SHP77 treated with DMSO at 0.1 percent for 48 hours (cell line): ENCODE results near the gene TFCP2L1.

Source experiments
- DNase-seq: peaks from one replicate; lab custom pipeline; 2025; lab: John Stamatoyannopoulos, UW

Gene TFCP2L1

DNA sequence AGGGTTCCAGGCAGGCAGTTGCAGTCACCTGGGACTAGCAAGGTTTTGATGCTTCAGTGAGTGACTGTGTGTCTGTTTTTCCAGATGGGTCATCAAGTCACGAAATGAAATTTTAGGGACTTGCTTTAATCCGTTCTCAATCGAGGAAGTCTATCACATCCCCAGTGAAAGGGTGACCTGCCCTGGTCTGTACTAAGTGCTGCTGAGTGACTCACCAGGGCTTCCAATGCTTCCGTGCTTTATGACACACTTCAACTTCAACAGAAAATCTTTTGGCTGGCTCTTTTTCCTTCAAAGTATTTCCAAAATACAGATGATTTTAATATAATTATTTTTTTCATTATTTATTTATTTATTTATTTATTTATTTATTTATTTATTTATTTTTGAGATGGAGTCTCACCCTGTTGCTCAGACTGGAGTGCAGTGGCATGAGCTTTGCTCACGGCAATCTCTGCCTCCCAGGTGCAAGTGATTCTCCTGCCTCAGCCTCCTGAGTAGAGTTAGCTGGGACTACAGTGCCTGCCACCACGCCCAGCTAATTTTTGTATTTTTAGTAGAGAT lies 18.4 kb downstream of the TFCP2L1 start:
- DNase-seq: no peak

DNA sequence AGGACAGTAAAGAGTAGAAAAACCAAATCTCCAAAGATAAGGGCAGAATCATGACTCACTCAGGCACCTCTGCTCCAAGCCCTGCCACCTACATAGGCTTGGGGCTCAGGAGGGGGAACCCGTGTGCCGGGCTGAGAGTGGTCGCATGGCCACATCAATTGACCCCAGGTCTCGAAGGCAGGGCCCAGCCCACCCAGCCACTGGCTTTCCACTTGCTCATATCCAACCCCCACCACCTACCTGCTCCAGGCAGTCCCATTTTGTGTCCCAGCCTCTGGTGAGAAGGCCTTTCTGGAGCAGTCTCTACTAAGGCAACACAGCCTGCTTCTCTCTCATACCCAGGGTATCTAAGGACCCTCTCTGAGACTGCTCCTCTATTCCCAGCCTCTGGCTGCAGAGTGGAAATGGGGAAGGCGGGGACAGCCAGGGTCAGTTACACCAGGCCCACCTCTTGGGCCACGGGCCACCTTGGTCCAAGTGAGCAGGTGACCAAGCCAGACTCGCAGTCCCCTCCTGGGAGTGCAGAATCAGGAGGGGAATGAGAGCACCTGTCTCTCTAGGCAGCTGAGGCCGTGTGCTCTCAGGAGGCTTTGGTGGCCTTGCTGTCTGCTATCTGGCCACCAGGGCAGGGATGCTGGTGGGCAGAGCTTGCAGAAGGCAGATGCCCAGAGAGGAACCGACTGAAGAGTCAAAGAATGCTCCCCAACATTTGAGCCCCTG lies 20.8 kb downstream of the TFCP2L1 start:
- DNase-seq: no peak

DNA sequence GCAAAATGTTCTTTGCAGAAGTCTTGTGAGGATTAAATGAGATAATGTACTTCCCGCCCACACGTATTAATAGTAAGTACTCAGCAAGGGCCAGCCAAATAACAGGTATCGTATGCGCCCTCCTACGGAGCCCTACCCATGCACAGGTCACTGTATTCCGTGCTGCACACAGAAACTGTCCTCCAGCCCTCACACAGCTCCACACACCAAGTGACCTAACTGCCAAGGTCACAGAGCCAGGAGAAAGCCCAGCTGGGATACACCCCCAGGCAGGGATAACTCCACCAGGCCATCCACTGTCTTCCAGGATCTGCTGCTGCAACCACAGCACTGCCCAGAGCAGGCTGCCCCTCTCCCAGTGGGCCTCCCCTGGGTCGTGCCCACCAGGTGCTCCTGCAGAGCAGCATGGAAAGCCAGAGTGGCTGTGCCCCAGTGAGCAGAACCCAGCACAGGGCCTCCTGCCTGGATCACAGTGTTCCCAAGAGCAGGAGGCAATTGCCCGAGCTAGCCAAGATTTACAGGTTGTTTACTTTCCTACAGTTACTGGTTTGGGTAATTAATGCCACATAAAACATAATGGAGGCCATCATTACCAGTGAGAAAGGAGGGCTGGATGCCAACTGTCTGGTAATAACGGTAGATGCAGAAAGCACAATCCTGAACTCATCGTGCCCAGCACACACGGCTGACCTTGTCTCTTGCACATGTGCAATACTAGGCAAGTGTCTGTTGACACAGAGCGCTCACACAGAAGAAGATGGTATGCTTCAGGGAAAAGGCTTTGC lies 24.4 kb downstream of the TFCP2L1 start:
- DNase-seq: no peak

DNA sequence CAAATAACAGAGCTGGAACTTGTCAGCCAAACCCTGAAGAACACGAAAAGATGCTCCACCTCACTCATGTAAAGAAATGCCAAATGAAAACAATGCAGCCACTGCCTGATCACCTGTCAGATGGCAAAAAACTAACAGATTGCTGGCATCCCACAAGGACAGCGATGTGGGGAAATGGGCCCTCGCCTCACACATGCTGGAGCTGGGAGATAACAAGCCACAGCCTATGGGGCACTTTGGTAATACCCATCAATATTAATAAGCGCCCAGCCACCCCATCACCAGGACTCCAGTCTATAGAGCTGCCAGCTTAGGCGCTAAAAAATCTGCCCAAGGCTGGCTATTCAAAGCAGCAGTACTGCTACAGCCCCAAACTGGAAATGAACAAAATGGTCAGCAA lies 27.0 kb downstream of the TFCP2L1 start:
- DNase-seq: no peak

DNA sequence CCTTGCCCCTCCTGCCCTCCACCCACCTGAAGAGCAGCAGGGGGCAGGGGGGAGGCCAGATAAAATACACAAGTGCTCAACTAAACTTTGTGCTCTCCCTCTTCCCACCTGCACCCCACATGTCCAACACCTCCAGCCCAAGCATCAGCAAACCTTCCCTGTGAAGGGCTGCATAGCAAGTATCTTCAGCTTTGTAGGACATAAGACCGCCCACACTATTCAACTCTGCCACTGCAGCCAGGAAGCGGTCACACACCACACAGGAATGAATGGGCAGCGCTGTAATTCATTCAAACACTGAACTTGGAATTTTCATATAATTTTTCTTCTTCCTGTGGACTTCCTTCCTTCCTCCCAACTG lies 27.5 kb downstream of the TFCP2L1 start:
- no peak for DNase-seq

DNA sequence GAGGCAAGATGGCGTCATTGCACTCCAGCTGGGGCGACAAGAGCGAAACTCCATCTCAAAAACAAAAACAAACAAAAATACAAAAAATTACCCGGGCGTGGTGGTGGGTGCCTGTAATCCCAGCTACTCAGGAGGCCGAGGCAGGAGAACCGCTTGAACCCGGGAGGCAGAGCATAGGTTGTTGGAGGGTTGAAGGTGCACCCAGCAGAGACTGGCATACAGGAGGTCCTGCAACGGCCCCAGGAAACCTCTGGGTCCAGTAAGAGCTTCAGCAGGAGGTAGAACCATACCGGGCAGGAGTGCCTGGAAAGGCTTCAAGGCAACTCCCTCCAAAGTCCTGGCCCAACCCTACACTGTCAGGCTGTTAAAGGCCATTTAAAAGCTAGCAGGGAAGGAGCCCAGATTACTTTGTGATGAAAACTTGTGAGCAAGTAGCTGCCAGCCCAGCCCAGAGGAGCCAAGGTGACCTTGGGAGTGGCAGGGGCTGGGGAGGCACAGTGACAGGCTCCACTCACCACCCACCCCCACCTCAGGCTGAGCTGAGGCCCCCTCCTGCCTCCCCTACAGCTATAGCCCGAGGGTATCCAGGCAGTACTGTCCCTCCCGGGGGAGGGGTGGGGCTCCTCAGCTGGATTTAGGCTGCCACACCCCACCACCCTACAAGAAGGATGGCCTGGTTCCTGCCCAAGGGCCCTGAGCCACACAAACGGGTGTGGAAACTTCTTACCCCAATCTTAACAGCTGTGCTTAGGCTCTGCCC lies 28.1 kb downstream of the TFCP2L1 start:
- DNase-seq: no peak

DNA sequence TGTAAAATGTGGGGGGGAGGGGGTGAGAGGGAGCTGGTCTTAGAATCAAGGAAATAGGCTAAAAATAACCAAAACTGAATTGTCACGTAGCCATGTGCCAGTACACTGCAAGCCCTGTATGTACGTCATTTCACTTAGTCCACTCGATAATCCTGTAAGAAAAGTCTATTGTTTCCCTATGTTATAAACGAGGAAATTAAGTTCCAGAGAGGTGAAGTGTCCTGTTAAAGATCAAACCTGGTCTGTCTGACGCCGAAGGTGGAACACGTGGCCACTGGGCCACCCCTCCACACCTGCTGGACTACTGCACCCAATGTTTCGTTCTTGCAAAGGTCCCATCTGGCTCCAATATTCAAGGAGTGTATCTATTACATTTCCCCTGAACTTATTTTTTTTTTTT lies 29.6 kb downstream of the TFCP2L1 start:
- no peak for DNase-seq

DNA sequence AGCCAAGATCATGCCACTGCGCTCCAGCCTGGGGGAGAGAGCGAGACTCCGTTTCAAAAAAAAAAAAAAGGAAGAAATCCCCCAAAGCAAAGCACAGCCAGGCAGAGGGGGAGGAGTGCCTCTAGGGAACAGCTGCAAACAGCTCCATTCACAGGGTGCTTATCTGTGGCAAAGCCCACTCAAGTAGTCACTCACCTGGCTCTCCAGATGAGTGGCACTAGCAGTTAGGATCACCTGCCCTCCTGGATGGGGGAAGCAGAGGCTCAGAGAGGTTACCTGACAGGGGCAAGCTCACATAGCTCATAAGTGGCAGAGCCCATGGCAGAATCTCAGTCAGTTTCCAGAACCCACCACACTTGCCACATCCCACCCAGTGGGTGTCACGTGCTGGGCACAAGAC lies 30.3 kb downstream of the TFCP2L1 start:
- no peak for DNase-seq

DNA sequence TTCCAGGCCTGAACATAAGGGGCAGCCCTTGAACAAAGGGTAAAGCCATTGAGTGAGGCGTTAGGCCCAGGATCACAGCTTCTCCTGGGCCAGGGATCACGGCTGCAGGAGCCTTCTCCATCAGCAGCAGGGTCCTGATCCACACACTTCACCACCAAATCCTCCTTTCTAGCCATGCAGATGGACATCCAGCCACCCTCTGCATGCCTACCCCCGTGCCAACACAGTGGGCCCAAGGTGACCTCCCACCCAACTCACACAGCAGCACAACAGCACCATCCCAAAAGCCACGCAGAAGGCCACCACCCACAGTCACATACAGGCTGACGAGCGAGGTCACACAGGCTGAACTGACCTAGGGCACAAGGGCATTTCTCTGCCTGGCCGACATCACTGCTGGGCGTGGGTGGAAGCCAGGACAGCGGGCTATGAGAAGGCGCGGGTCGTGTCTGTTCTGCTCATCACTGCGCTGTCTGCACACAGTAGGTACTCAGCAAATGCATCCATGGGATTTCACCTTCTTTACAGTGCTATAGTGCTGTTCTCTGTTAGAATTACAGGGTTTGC lies 31.2 kb downstream of the TFCP2L1 start:
- DNase-seq: no peak

DNA sequence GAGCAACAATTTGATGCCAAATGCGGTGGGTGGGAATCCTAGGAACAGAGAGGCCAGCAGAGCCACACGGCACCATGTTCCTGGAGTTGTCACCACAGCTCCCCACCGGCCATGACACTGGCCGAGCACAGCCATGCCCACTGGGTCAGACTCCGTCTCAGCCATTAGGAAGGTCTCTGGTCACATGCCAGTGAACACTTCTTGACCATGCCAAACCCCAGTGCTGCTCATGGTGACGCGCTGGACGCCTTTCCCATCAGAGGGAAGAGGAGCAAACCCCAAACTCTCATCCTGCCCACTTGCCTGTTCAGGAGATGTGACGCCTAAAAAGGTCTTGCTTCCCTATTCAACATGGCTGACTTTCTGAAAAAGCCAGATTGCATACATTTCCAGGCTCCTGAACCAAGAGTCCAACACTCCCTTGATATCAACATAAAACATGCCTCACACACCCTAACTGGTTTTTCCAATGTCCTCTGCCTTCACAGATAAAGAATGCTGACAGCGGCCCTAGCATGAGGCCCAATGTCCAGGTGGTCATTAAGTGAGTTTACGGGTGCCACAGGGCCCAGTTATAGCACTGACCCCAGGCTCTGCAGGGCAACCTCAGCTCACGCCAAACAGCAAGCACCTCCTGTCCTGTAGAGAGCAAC lies 31.9 kb downstream of the TFCP2L1 start:
- DNase-seq: no peak

DNA sequence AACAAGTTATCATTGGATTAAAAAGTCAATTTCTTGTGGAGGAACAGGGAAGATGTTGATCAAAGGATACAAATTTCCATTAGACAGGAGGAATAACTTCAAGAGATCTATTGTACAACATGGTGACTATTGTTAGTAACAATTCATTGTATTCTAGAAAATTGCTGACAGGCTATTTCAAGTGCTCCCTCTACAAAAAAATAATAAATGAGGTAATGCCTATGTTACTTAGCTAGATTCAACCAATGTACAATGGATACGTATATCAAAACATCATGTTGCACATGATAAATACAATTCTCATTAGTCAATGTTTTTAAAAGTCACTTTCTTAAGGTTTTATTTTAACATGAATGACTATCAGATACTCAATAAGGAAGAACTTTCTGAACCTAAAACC lies 33.5 kb downstream of the TFCP2L1 start:
- DNase-seq: no peak

DNA sequence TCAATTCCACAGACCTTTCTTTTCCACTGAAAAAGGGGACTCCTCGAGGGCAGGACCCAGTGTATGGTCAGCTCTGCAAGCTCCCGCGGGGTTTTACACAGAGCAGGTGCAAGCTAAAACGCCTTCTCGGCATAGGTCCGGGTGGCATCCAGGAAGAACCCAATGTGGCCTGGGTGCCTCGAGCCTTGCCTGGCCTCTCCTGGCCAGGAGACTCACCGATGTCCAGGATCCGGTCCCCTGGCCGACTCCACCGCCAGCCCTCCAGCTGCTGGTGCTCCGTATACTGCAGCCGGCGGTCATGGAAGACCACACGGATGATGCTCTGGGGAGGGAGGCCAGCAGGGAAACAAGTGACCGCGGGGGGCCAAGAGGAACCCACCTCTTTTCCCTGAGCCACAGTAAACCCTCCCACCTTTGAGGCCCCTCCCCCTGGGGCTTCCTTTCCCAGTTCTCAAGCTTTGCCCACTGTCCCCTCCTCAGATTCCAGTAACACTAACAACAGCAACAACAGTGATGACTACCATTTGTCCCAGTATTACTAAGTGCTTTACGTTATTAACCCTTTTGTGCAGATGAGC lies 36.1 kb downstream of the TFCP2L1 start:
- DNase-seq: no peak

DNA sequence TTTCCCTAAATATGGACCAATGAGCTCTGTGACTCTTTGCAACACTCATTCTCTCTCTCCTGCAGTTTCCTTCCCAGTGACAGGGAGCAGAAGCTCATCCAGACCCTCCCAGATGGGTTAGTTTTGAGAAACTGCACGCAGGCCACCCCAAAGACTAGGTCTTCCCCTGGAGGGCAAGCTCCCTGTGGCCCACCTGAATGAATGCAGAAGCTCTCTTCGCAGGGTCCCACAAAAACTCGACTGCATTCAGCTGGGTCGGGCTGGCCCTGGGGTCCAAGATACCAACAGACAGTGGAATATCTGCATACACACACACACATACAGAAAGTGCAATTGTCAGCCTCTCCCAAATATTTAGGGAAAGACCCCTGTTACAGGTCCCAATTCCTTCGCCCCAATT lies 37.0 kb downstream of the TFCP2L1 start:
- DNase-seq: no peak

DNA sequence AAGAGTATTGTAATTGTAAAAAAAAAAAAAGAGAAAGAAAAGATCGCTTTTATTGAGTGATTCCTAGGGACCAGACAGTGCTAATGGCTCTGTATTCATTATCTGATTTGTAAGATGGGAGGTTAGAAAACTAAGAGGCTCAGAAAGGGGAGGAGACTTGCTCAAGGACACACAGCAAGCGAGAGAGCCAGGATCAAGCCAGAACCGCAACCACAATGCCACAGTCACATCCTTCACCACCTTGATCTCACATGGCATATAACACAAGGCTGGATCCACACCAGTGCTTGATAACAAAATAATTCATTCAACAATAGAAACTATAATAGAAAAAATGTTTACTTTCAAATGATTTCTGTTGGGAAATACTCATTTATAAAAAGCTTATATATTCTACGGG lies 37.5 kb downstream of the TFCP2L1 start:
- DNase-seq: no peak

DNA sequence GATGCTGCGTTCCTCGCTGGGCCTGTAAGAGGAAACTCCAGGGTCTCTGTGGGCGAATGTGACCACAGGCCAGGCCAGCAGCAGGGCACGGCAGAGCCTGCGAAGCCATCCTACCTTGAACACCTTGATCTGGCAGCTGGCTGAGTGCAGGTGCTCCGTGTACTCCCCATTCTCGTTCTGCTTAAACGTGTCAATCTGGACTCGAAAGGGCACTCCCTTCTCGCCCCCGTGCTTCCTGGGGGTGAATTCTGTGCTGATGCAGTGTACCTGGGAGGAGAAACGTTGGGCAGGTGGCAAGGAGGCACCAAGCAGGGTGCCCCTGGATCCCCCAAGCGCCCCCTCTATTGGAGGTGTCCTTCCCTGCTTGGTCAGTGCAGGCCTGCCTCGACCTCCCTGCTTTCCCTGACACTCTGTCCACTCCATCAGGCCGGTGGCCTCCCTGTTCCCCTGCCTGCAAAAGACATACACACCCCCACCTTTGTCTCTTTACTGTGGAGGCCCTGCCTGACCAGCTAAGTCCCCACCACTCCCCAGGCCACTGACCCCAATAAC lies 38.2 kb downstream of the TFCP2L1 start:
- DNase-seq: no peak

DNA sequence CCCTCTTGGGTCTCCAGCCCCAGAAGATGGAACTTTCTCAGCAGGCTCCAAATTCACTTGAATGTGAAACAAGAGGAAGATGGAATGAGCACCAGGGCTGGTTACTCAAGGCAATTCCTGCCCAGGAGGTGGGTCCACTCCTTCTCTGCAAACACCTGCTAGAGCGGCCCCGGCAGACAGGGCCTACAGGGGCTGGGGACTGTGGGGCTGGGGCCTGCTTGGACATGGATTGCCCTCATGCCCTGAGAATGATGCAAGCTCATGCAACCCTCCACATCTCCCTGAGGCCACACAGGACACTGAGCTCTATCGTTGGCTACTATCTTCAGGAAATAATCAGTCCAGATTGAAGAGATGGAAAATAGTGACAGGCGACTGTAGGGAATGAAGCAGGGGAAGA lies 39.1 kb downstream of the TFCP2L1 start:
- DNase-seq: no peak

DNA sequence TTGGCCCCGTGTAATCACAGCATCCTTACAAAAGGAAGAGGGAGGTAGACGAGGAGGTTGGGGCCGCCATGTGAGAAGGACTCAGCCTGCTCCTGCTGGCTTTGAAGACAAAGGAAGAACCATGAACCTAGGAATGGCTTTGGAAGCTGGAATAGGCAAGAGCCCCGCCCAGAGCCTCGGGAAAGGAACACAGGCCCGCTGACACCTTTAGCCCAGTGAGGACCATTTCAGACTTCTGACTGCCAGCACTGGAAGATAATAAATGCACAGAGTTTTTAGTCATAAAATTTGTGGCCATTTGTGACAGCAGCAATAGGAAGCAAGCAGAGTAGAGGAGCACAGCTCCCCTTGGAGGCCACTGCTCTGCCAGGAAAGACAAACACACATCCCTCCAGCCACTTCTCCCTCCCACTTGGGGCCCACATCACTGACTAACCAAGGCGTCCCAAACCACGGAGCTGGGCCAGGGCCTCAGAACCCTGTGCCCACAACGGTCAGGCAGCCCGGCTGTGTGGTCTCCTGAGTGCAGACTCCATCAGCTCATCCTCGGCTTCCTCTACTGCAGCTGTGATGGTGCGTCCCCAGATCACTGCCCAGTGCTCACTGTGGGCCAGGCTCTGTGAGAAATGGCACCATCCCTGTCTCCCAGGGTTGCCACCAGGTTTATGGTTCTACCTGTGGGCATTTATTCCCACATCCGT lies 39.7 kb downstream of the TFCP2L1 start:
- DNase-seq: no peak

DNA sequence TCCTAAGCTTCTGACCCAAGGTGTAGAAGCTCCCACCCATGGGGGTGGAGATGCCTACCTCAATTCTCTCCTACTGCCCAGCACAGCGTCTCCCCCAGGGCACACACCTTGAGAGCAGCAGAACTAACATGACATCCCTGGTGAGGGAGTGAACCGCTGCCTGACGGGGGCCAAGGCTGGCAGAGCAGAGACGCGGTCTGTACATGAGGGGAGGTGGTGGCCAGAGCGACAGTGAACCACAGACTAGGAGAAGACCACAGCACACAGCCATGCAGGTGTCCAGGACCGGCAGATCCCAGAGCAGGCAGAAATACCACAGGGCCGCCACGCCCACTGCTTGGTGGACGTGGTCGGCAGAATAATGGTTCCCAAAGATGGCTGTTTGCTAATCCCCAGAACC lies 40.4 kb downstream of the TFCP2L1 start:
- no peak for DNase-seq

DNA sequence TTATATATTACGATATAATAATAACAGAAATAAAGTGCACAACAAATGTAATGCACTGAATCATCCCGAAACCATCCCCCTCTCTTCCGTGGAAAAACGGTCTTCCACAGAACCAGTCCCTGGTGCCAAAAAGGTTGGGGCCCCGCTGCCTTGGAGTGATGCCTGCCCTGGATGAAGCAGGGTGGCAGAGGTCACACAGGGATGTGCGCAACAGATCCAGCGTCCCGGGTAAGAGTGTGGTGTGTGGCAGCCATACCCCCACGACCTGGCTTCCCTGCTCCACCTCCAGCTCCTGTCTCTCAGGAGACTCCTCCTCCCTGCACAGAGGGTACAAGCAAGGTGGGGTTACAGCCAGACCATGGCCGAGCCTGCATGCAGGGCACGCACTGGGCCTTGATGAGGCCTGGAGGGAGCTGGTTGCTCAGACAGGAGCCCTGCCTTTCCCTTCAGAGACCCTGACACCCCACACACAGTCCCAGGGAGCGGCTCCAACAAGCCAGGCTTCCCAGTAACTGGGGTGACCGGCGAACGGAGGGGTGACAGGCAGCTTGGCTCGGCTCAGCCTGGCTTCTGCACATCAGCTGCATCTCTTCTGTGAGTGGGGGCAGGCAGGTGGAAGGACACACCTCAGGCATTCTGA lies 41.1 kb downstream of the TFCP2L1 start:
- no peak for DNase-seq

DNA sequence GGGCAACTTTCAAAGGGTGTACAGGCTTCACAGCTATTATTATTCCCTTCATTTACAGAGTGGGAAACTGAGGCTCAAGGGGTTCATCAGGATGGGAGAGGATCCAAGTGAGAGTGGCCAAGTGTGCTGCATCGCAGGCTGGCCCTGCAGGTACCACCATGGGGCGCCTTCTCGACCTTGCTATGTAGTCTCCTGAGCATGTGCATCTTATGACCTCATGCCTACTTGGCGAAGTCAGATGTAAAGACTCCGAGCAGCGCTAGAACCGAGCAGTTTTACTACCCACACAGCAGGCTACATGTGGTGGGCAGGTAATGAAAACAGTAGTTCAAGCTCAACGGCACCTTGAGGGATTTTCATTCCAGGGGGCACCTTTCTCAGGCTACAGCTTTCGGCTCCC lies 42.0 kb downstream of the TFCP2L1 start:
- DNase-seq: no peak
